Left ventricle myocardium inferior (tissue), 1 donor: ENCODE data around the gene KLHL36. TPM values are rescaled to one million over a fixed set of nuclear protein-coding genes. Genes with fewer than 3 reads are reported as not detected.

ENCODE experiments used
- DNase-seq: peaks from one replicate; pipeline ENCODE4 v3.0.0-alpha.2; 2020
- H3K27ac ChIP-seq: fragments of 200-600 bp; replicated peaks from 2 replicates; pipeline ENCODE4 v1.8.0; 2021
- H3K27me3 ChIP-seq: fragments of 200-600 bp; 2 replicates; pipeline ENCODE4 v1.8.0; 2021; ENCODE audit warnings: low read depth
- H3K36me3 ChIP-seq: fragments of 200-600 bp; 2 replicates; pipeline ENCODE4 v1.8.0; 2021
- H3K4me1 ChIP-seq: fragments of 200-600 bp; 2 replicates; pipeline ENCODE4 v1.8.0; 2021
- H3K4me3 ChIP-seq: fragments of 200-600 bp; 2 replicates; pipeline ENCODE4 v1.8.0; 2021; ENCODE audit warnings: mild to moderate bottlenecking, moderate library complexity
- H3K9me3 ChIP-seq: fragments of 200-600 bp; replicated peaks from 2 replicates; pipeline ENCODE4 v1.8.0; 2021
- CTCF ChIP-seq: fragments of 200-600 bp; IDR thresholded peaks from 2 replicates; pipeline ENCODE4 v1.8.0; 2021; ENCODE audit warnings: antibody characterized with exemption, mild to moderate bottlenecking, borderline replicate concordance
- intact Hi-C: fragments of 100-400 bp; cut with micrococcal nuclease; formaldehyde crosslinking; loops from one replicate; pipeline ENCODE4 v1.11.0; 2022
- long read RNA-seq: library from polyadenylated mRNA; unstranded; transcript quantifications from one replicate; pipeline ENCODE4 v2.0.0, GENCODE V29; 2021
- total RNA-seq: library from RNA; stranded (reverse); fragmentation: NEBNext Ultra II Directional; extraction: Animal tissue kit (Norgen Biotek cat#: 25700); gene quantifications from one replicate; pipeline ENCODE4 v1.2.1, GENCODE V29; 2021
- donor health status: DM: no; HTN: yes; CAD: no; lungs with severe emphysema.

Gene KLHL36
- 84.4 TPM for total RNA-seq
- long read RNA-seq, full-length matches to known transcripts, result 18 of 104 reads
- long read RNA-seq, partial matches to known transcripts, result 32 of 104 reads
- long read RNA-seq, other reads (novel, unspliced or antisense), result 54 of 104 reads

- H3K27me3 ChIP-seq, result no peaks in the 10 kb centered on the region
- peaks cover 22% of the 10 kb centered on the region for H3K36me3 ChIP-seq
- peak within 1 kb of the TSS; percentile 88 for H3K4me3 ChIP-seq
- H3K4me1 ChIP-seq, result peaks cover 58% of the 10 kb centered on the region
- no peaks in the 10 kb centered on the region for H3K9me3 ChIP-seq
- H3K27ac ChIP-seq, result peak within 1 kb of the TSS; percentile 96
- TF ChIP-seq CTCF, result no peak
- DNase-seq, result peak; percentile 69
- intact Hi-C loops, result no loop called here
Observed at GRCh38 chr16:84647828-84648594, at the start of gene KLHL36. TSS of gene KLHL36 (plus strand) at chr16:84648511. CDS start at chr16:84650868, 2,357 bp downstream.

GRCh38 chr16:84599521-84600202 is 48.6 kb upstream of the KLHL36 start:
- TF ChIP-seq CTCF, result no peak
- Histone ChIP-seq H3K4me1 (peaks cover 36% of the 10 kb centered on the region), H3K36me3 (no peaks in the 10 kb centered on the region), H3K9me3 (no peaks in the 10 kb centered on the region), H3K27me3 (peaks cover 18% of the 10 kb centered on the region), H3K4me3 (peak overlapping the region; percentile 45), H3K27ac (peak overlapping the region; percentile 79)
- intact Hi-C loops, result no loop called here
- peak; percentile 63 for DNase-seq

- peaks cover 18% of the 10 kb centered on the region for H3K27me3 ChIP-seq
- H3K27ac ChIP-seq, result peak overlapping the region; percentile 79
- no peak for DNase-seq
- peaks cover 5% of the 10 kb centered on the region for H3K9me3 ChIP-seq
- peaks cover 36% of the 10 kb centered on the region for H3K4me1 ChIP-seq
- no peak for TF ChIP-seq CTCF
- no peaks in the 10 kb centered on the region for H3K36me3 ChIP-seq
- H3K4me3 ChIP-seq, result no peak overlapping the region
- intact Hi-C loops, result no loop called here
Observed at GRCh38 chr16:84600343-84601229, 47.7 kb upstream of the KLHL36 start.

GRCh38 chr16:84603140-84603816 is 45.0 kb upstream of the KLHL36 start:
- Histone ChIP-seq H3K36me3 (no peaks in the 10 kb centered on the region), H3K4me3 (no peak overlapping the region), H3K4me1 (peaks cover 24% of the 10 kb centered on the region), H3K27me3 (no peaks in the 10 kb centered on the region), H3K27ac (peak overlapping the region; percentile 48), H3K9me3 (peaks cover 9% of the 10 kb centered on the region)
- peak; percentile 76 for DNase-seq
- intact Hi-C loops, result no loop called here
- TF ChIP-seq CTCF, result no peak

GRCh38 chr16:84603940-84604339 is 44.4 kb upstream of the KLHL36 start:
- no peak for DNase-seq
- Histone ChIP-seq H3K27ac (no peak overlapping the region), H3K4me3 (no peak overlapping the region), H3K9me3 (peaks cover 9% of the 10 kb centered on the region), H3K36me3 (no peaks in the 10 kb centered on the region), H3K27me3 (no peaks in the 10 kb centered on the region), H3K4me1 (peaks cover 24% of the 10 kb centered on the region)
- intact Hi-C loops, result no loop called here
- no peak for TF ChIP-seq CTCF
